Germinal center (tissue), 1 donor: ENCODE results near the gene PRKG2.

Experiments
- DNase-seq: peaks from one replicate; pipeline ENCODE4 v3.0.0; 2012; ENCODE audit warnings: mixed read lengths, low spot score

PRKG2 gene

DNA sequence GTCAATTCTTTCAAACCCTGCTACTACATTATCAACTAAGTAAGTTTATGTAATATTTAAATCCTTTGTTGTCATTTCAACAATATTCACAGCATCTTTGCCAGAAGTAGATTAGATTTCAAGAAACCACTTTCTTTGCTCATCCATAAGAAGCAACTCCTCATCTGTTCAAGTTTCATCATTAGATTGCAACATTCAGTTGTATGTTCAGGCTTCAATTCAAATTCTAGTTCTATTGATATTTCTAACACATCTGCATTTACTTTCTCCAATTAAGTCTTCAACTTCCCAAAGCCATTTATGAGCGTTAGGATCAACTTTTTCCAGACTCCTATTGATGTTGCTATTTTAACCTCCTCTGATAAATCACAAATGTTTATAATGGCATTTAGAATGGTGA, 118.5 kb downstream of the PRKG2 start:
- DNase-seq = no peak

DNA sequence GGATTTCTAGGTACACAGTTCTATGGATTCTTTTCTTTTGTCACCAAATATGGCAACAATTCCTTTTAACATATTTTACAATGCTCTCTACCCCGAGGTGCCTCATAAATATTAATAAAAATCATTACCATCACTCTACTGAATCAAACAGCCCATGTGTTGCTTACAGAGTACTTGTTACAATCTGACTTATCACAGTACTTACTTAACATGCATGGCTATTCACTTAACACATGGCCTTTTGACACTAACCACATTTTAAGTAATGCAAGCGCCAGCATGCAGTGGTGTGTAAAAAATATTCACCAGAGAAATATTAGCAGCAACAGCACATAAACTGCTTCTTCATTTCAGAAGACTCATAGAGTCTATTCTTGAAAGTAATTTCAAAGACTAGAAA, 119.6 kb downstream of the PRKG2 start:
- no peak for DNase-seq

GRCh38 chr4:81093720-81094401, 121.2 kb downstream of the PRKG2 start:
- no peak for DNase-seq

- no peak for DNase-seq
Observed at GRCh38 chr4:81085979-81086378, 129.0 kb downstream of the PRKG2 start.

DNA sequence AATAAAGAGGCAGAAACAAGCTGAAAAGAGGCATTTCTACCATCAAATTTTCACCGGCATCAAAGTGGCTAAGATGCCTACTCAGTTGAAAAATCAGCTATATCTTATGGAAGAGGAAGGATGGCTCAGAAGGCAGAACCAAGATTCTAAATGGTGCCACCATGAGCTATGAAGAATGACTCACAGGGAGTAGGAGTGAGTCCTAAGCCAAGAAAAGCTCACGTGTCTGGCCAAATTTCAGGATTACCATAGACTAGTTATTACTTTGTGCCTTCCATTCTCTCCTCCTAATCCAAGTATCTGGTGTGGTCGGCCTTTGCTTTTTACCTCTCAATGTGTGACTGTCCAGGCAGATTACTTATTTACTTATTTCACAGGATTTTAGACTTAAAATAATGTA, 129.7 kb downstream of the PRKG2 start:
- no peak for DNase-seq

- DNase-seq = no peak
Observed at GRCh38 chr4:81084634-81085033, 130.4 kb downstream of the PRKG2 start.

DNA sequence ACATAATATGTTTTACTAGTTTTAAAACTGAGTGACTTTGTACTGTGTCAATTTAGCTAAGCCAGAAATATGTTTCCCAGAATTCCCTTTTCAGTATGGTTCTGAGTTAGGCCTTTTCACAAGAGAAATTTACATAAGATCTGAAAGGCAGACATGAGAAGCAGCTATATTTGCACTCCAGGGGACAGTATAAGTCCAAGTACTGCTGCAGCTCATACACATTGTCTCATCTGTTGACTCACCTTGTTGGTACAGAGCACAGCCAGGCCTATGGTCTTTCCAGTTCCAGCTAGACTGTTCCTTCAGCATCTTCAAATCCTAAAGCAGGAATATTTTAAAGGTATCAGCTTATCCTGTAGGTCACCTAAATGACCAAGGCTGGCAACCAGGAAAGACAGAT, 131.0 kb downstream of the PRKG2 start:
- DNase-seq = no peak

GRCh38 chr4:81081156-81081555, 133.9 kb downstream of the PRKG2 start:
- DNase-seq = no peak

DNA sequence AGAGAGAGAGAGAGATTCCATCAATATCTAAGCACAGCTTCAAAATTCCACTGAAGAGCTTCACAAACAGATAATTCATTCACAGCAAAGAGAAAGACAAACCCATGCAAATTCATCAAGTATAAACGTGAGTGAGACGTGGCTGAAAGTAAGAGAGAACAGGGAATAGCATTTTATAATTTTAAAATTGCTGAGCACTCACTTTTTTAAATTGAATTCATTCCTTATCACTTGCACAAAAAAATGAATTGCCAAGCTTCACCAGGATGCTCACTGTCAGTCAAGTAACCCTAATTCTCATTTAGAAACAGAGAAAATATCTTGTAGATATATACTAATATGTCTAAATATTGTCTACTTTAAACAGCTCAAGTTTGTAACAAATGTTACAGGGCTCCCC, 144.0 kb downstream of the PRKG2 start:
- DNase-seq = no peak

DNA sequence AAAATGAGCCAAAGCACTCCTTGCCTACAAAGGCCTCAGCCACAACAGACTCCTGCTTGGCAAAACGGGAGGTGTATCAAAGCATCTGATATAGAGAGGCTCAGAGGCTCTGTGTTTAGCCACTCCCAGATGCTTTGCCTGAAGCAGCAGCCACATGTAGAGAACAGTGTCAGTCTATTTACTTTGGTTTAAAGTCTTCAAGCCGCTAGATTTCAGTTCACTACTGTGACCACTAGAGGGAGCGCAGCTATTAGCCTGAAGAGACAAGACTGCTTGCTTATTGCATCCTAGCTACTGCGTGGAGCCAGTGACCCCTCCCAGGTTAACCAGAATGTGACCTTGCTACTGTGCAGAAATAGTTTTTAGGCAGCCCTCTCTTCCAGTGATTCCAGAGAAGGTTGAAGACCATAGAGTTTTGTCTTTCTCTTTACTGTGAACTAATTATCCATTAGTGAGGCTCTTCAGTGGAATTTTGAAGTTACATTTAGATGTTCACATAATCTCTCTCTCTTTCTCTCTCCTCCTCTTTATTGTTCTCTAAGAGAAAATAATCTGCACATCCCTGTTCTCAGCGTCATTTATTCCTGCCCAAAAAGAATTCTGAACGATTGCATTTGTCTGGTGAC, 145.2 kb downstream of the PRKG2 start:
- peak; percentile 44 for DNase-seq

- no peak for DNase-seq
Observed at GRCh38 chr4:81065446-81065845, 149.6 kb downstream of the PRKG2 start.

- DNase-seq = no peak
Observed at GRCh38 chr4:81062001-81062400, 153.0 kb downstream of the PRKG2 start.

DNA sequence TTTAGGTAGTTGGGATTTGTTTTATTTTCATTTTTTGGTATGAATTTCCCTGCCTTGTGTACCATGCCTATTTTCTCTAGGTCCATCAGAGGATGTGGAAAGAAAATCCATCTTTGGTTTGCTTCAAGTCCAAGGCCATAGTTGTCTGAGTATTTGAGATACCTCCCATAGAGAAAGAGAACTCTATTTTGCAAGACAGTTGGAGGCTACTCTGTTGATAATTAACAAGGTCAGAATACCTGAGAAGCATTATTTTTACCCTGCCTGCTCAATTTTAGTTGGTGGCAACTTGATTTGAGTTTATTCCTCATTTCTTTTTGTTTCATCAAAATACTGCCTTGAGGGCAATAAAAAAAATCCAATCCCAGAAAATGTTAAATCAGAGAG, 153.7 kb downstream of the PRKG2 start:
- DNase-seq = no peak

DNA sequence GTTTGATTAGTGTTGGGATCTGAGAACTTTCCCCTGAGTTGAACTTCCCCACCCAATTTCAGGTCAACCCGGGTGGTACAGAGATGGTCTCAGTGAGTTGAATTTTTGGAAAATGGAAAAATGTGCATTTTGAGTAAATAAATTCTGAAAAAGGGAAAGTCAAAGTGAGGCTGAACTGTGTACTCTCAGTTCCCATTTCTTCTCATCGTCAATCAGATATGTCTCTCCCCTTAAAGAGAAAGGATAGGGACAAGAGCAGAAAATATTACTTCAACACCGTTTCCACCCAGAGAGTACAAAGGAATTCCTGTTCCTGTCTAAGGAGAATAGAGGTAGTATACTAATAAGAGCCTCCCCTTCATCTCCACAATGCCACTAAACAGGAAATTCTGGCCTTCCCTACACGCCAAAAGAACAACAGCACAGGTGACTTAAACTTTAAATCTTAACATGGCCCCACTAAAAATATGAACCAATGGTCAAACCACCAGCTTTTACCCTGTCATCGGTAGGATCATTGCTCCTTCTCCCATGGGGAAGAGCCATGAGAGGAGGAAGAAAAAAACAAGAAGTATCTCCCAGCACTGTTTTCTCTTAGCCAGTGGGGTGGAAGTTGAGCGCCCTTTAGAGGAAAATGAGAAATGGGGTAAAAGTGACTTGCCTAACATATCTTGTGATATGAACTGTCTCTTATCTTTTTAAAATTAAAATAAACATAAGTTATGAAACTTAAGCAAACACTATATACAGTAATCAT, 154.3 kb downstream of the PRKG2 start:
- no peak for DNase-seq

DNA sequence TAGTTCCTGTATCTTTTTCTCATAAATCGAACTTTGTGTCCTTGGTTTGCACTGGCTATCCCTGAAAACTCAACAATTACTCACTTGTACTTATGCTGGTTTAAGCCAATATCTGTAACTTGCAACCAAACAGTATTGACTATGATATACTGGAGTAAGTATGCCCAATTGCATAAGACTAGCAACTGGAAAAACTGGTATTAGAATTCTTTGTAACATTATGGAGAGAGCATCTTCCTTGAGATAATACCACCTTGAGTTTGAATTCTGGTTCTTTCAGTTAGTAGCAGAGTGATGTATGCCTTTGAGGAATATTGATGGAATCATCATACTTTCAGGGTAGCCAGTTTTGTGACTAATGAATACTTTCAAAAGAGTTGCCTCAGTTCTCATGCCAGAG, 156.4 kb downstream of the PRKG2 start:
- DNase-seq = no peak

- DNase-seq = peak; percentile 20
Observed at GRCh38 chr4:81052119-81053068, 162.6 kb downstream of the PRKG2 start.

DNA sequence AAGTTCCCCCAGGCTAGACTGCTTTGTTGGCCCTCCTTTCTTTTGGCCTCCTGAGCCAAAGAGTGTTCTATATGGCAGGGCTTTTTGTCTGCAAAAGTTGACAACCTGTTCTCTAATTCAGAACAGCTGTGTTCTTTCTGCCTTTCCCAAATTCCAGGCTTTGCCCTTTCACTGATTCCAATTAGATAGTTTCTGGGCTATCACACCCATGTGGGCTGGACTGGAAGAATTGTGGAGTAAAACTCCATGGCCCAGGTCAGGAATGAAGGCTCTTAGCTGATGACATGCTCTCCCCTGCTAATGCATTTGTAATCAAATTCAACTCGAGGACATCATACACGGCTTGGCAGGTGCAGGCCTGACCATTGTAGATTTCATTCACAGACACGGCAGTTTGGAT, 165.1 kb downstream of the PRKG2 start:
- DNase-seq = no peak

DNA sequence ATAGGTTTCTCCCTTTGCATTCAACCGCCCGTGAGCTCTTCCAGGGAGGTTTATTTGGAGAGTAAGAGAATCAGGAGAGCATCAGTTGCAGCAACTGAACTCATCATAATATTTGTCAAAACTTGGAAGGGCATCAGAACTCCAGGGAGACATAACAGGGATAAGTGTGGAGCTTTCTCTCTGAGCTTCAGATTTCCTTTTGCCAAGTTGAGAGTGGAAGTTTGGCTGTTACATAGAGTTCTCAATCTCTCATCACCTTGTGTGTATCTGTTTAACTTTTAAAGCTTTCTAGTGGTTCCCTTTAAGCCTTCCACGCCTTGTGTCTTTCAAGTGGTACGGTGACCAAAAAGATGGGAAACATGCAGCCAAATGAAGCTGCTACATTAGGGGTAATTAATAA, 165.7 kb downstream of the PRKG2 start:
- DNase-seq = no peak

- no peak for DNase-seq
Observed at GRCh38 chr4:81042578-81043365, 172.2 kb downstream of the PRKG2 start.

GRCh38 chr4:81040012-81040659, 174.9 kb downstream of the PRKG2 start:
- peak; percentile 29 for DNase-seq
